ENCODE data around the gene DSG3. TPM values are rescaled to one million over a fixed set of nuclear protein-coding genes. Genes with fewer than 3 reads are reported as not detected.
"Not testable (repeated sequence)": the region's sequence is repeated elsewhere in the genome, so short reads cannot be mapped to it uniquely, and the experiment has no call there.

Gene DSG3
- total and polyA plus RNA-seq, 4 donors: under 0.01 TPM; not detected in 3

DNA sequence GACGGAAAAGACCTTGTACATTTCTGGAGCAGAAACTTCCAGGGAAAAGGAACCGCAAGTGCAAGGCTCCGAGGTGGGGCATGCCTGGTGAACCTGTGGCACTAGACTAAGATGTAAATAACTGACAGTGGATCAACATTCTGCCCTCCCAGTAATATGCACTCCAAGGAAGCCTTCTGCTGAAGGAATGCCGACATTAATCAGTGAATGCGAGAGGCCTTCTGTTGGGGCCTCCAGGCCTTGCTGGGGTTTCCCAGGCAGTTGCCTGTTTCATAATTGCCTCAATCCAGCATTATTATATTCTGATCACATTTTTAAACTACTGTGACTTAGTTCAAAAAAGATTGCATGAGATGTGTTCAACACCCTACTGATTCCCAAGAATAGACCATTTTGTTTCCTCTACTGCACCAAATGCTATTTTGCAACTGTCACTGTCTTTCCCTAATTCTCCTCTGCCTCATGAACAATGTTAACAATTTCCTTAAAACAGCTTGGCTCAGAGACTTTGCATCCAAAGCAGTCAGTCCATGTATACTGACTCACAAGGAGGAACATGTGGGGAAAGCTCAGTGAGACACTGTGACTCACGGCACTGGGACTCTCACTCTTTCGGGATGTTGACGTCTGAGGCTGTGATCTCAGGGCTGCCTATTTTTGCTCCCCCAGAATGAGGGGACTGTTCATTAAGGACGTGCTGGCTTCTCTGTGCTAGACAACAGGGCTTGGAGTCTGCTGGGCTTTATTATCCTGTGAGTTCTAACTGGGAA is 39.9 kb downstream of the DSG3 start:
- Histone ChIP-seq H3K36me3 (ENCODE audit: control insufficient read depth, insufficient read depth, low read length) (no peaks in the 10 kb centered on the region), H3K27me3 (ENCODE audit: control insufficient read depth, insufficient read depth, low read length) (no peaks in the 10 kb centered on the region), H3K4me3 (ENCODE audit: low read depth, low read length) (no peak overlapping the region), H3K4me1 (ENCODE audit: control insufficient read depth, insufficient read depth, low read length) (no peaks in the 10 kb centered on the region), H3K9me3 (ENCODE audit: control insufficient read depth, insufficient read depth, low read length) (no peaks in the 10 kb centered on the region), H3K27ac (ENCODE audit: low read depth, low read length) (no peak overlapping the region)
- 95% methylated on average over 7 of the region's 9 CpGs for WGBS (ENCODE audit: insufficient coverage)
- no peak for DNase-seq (ENCODE audit: low read depth in 4 of 6, low spot score in 6 of 6)

DNA sequence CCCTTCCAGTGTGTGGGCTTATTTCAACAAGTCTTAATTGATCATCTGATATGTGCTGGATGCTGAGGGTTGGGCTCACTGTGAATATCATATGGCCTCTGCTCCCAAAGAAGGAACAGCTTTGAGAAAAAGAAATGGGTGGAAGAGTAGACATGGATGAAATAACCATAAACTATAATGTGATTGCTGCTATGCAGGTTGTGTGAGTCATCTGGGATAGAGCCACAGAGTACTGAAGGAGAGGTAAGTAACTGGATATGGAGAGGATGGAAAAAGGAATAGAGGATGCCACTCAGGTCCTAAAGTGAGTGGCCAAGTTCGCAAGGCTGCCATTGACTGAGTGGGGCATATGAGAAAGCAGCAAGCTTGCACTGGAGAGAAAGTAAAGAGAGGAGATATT is 41.8 kb downstream of the DSG3 start:
- H3K27me3 ChIP-seq (ENCODE audit: control insufficient read depth, insufficient read depth, low read length): no peaks in the 10 kb centered on the region
- 100% methylated on average over 1 of the region's 1 CpG for WGBS (ENCODE audit: insufficient coverage)
- H3K4me3 ChIP-seq (ENCODE audit: low read depth, low read length): no peak overlapping the region
- no peaks in the 10 kb centered on the region for H3K9me3 ChIP-seq (ENCODE audit: control insufficient read depth, insufficient read depth, low read length)
- no peak for DNase-seq (ENCODE audit: low read depth in 4 of 6, low spot score in 6 of 6)
- H3K27ac ChIP-seq (ENCODE audit: low read depth, low read length): no peak overlapping the region
- no peaks in the 10 kb centered on the region for H3K4me1 ChIP-seq (ENCODE audit: control insufficient read depth, insufficient read depth, low read length)
- H3K36me3 ChIP-seq (ENCODE audit: control insufficient read depth, insufficient read depth, low read length): no peaks in the 10 kb centered on the region

DNA sequence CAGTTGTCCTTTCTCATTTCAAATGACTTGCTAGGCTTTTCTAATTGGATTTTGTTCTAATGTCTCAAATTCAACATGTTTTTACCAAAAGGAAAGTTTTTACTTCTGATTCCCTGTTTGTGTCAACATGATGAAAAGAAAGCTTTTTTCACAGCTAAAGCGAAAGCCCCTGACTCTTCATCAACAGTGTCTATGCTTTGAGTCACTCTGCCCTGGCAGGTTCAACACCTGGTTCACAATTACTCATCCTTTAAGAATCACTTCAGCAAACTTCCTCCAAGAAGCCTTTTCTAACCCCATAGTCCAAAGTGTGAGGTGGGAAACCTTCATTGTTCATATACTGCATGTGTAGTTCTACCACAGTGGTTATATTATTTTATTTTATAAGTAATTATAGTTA is 42.8 kb downstream of the DSG3 start:
- no peak for DNase-seq (ENCODE audit: low read depth in 4 of 6, low spot score in 6 of 6)
- WGBS (ENCODE audit: insufficient coverage): no CpG with 5 or more reads among the region's 1 CpG
- H3K27me3 ChIP-seq (ENCODE audit: control insufficient read depth, insufficient read depth, low read length): no peaks in the 10 kb centered on the region
- no peak overlapping the region for H3K4me3 ChIP-seq (ENCODE audit: low read depth, low read length)
- no peaks in the 10 kb centered on the region for H3K36me3 ChIP-seq (ENCODE audit: control insufficient read depth, insufficient read depth, low read length)
- H3K4me1 ChIP-seq (ENCODE audit: control insufficient read depth, insufficient read depth, low read length): no peaks in the 10 kb centered on the region
- no peak overlapping the region for H3K27ac ChIP-seq (ENCODE audit: low read depth, low read length)
- no peaks in the 10 kb centered on the region for H3K9me3 ChIP-seq (ENCODE audit: control insufficient read depth, insufficient read depth, low read length)

DNA sequence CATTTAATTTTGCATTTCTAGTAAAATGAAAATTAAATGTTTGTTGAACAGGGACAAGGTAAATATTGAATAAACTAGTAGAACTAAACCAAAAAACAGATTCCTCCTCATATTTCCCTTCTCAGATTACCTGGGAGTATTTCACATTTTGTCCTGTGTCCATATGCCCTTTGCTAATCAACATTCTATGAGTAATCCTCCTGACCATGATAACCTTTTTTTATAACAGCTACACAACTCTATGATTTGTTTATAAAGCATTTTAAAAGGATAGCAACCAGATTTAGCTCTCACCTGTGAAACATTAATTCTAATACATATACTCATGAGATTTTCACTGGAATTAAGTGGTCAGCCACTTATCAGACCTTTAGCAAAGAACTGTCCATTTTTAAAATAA is 43.3 kb downstream of the DSG3 start:
- DNase-seq (ENCODE audit: low read depth in 4 of 6, low spot score in 6 of 6): no peak
- H3K27me3 ChIP-seq (ENCODE audit: control insufficient read depth, insufficient read depth, low read length): no peaks in the 10 kb centered on the region
- H3K27ac ChIP-seq (ENCODE audit: low read depth, low read length): no peak overlapping the region
- no peak overlapping the region for H3K4me3 ChIP-seq (ENCODE audit: low read depth, low read length)
- no peaks in the 10 kb centered on the region for H3K9me3 ChIP-seq (ENCODE audit: control insufficient read depth, insufficient read depth, low read length)
- no peaks in the 10 kb centered on the region for H3K36me3 ChIP-seq (ENCODE audit: control insufficient read depth, insufficient read depth, low read length)
- H3K4me1 ChIP-seq (ENCODE audit: control insufficient read depth, insufficient read depth, low read length): no peaks in the 10 kb centered on the region

DNA sequence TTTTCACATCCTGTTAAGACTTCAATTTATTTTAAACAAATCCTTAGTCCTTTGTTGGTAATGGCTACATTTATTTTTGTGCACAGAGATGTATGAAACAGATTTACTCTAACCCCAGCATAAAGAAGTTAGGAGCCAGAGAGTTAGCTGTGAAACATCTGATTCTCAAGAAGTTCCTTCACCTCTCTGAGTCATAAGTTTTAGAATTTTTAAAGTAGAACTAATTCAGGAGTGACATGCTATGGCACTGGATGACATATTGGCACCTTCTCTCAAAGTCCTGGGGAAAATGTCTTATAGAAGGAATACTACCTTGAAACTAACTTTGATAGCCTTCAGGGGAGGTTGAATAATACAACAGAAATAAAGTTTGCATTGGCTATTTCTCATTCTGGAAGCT is 44.0 kb downstream of the DSG3 start:
- Histone ChIP-seq H3K27me3 (ENCODE audit: control insufficient read depth, insufficient read depth, low read length) (no peaks in the 10 kb centered on the region), H3K27ac (ENCODE audit: low read depth, low read length) (no peak overlapping the region), H3K4me3 (ENCODE audit: low read depth, low read length) (no peak overlapping the region), H3K36me3 (ENCODE audit: control insufficient read depth, insufficient read depth, low read length) (no peaks in the 10 kb centered on the region), H3K9me3 (ENCODE audit: control insufficient read depth, insufficient read depth, low read length) (no peaks in the 10 kb centered on the region), H3K4me1 (ENCODE audit: control insufficient read depth, insufficient read depth, low read length) (no peaks in the 10 kb centered on the region)
- DNase-seq (ENCODE audit: low read depth in 4 of 6, low spot score in 6 of 6): no peak

DNA sequence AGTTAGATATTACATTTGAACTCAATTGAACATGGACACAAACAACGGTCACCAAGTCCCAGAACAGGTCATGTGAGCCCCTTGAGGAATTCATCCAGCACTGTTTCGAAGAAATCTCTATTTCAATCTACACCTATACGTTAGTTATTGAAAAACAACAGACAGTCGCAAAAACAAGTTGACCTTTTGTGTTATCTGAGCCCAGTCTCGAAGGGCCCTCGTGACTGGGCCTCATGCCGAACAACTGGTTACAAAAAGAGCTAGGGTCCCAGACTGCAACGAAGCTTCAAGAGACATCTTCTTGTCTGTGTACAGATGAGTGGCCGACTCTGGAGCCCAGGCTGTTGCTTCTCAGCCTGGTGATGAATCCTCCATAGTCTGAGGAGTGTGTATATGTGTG is 45.1 kb downstream of the DSG3 start:
- Histone ChIP-seq H3K4me1 (ENCODE audit: control insufficient read depth, insufficient read depth, low read length) (peaks cover 4% of the 10 kb centered on the region), H3K27ac (ENCODE audit: low read depth, low read length) (no peak overlapping the region), H3K36me3 (ENCODE audit: control insufficient read depth, insufficient read depth, low read length) (no peaks in the 10 kb centered on the region), H3K27me3 (ENCODE audit: control insufficient read depth, insufficient read depth, low read length) (no peaks in the 10 kb centered on the region), H3K9me3 (ENCODE audit: control insufficient read depth, insufficient read depth, low read length) (no peaks in the 10 kb centered on the region), H3K4me3 (ENCODE audit: low read depth, low read length) (no peak overlapping the region)
- no peak for DNase-seq (ENCODE audit: low read depth in 4 of 6, low spot score in 6 of 6)
- WGBS (ENCODE audit: insufficient coverage): 85% methylated on average over 8 of the region's 9 CpGs

DNA sequence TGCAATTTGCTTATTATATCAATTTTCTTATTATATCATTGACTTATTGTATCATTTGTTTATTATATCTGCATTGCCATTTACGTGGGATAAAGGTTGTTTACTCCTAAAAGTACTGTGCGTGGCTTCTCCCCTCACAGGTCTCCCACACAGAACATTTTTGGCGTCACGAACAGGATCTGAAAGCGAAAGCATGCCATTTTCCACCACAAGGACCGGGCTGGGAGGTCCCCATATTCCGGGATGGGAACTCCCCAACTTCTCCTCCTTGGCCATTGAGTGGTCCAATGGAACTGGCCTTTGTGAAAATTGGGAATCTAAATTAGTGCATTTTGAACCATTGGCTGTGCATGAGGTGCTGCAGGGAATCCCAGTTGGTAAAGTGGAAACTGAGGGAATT is 45.6 kb downstream of the DSG3 start:
- peaks cover 1% of the 10 kb centered on the region for H3K27me3 ChIP-seq (ENCODE audit: control insufficient read depth, insufficient read depth, low read length)
- no peak overlapping the region for H3K27ac ChIP-seq (ENCODE audit: low read depth, low read length)
- DNase-seq (ENCODE audit: low read depth in 4 of 6, low spot score in 6 of 6): no peak
- H3K36me3 ChIP-seq (ENCODE audit: control insufficient read depth, insufficient read depth, low read length): no peaks in the 10 kb centered on the region
- peaks cover 7% of the 10 kb centered on the region for H3K4me1 ChIP-seq (ENCODE audit: control insufficient read depth, insufficient read depth, low read length)
- no peaks in the 10 kb centered on the region for H3K9me3 ChIP-seq (ENCODE audit: control insufficient read depth, insufficient read depth, low read length)
- H3K4me3 ChIP-seq (ENCODE audit: low read depth, low read length): no peak overlapping the region
- no CpG with 5 or more reads among the region's 7 CpGs for WGBS (ENCODE audit: insufficient coverage)

DNA sequence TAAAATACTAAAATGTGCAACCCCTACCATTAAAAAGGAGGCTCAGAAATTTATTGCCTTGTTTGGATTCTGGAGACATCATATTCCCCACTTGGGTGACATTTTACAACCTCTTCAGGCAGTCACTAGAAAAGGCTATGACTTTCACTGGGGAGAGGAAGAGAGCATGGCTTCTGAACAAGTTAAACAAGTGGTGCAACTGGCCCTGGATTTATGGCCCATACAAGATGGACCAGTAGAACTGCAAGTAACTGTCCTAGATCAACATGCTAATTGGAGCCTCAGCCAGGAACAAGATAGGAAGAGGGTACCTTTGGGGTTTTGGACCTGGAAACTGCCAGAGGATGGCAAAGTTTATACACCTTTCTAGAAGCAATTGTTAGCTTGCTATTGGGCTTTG is 46.4 kb downstream of the DSG3 start:
- Histone ChIP-seq H3K27me3 (ENCODE audit: control insufficient read depth, insufficient read depth, low read length) (peaks cover 6% of the 10 kb centered on the region), H3K27ac (ENCODE audit: low read depth, low read length) (no peak overlapping the region), H3K4me1 (ENCODE audit: control insufficient read depth, insufficient read depth, low read length) (peaks cover 11% of the 10 kb centered on the region), H3K4me3 (ENCODE audit: low read depth, low read length) (no peak overlapping the region), H3K36me3 (ENCODE audit: control insufficient read depth, insufficient read depth, low read length) (no peaks in the 10 kb centered on the region), H3K9me3 (ENCODE audit: control insufficient read depth, insufficient read depth, low read length) (no peaks in the 10 kb centered on the region)
- no peak for DNase-seq (ENCODE audit: low read depth in 4 of 6, low spot score in 6 of 6)

DNA sequence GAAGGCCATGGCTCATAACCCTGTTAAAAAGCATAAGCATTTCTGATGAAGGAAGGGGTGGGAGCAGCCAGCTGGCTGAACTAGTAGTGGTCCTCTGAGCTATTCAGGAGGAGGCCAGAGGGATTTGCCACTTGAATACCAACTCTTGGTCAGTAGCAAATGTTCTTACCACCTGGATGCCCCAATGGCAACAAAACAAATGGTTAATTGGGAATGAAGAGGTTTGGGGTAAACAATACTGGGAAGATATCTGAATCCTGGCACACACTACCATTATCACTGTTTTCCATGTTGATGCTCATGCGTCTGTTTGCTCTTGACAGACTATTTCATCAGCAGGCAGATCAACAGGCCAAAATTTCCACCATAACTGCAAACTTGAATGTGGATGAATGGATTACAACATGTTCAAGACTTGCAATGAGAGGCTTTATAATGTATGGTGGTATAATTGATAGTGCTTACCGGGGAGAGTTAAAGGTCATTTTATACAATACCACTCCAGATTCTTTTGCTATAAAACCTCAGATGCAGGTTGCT is 47.2 kb downstream of the DSG3 start:
- H3K4me3 ChIP-seq (ENCODE audit: low read depth, low read length); DNase-seq (ENCODE audit: low read depth in 4 of 6, low spot score in 6 of 6); H3K9me3 ChIP-seq (ENCODE audit: control insufficient read depth, insufficient read depth, low read length); H3K36me3 ChIP-seq (ENCODE audit: control insufficient read depth, insufficient read depth, low read length); H3K27ac ChIP-seq (ENCODE audit: low read depth, low read length): not testable (repeated sequence)
- Histone ChIP-seq H3K27me3 (ENCODE audit: control insufficient read depth, insufficient read depth, low read length) (peaks cover 11% of the 10 kb centered on the region), H3K4me1 (ENCODE audit: control insufficient read depth, insufficient read depth, low read length) (peaks cover 11% of the 10 kb centered on the region)
- no CpG with 5 or more reads among the region's 2 CpGs for WGBS (ENCODE audit: insufficient coverage)

DNA sequence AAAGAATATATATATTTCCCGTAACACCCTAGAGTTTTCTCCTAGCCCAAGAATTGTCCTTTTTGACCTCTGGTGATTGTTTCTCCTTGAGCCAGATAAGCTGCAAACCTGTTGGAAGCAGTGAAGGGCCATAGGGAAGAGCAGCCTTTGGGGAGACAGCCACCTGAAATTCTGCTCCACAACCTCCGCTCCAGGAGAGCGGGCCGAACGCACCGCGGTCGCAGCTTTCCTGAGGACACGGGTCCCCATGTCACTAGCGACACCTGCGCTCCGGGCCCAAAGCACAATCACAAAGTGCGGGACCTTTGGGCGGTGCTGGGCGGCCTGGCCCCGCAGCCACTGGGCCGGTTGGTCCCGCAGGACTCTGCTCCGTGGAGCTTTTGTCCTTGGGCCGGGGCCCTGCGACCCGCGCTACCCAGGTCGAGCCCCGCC is 49.9 kb downstream of the DSG3 start:
- Histone ChIP-seq H3K9me3 (ENCODE audit: control insufficient read depth, insufficient read depth, low read length) (no peaks in the 10 kb centered on the region), H3K4me3 (ENCODE audit: low read depth, low read length) (peak overlapping the region; percentile 71), H3K36me3 (ENCODE audit: control insufficient read depth, insufficient read depth, low read length) (no peaks in the 10 kb centered on the region), H3K4me1 (ENCODE audit: control insufficient read depth, insufficient read depth, low read length) (peaks cover 11% of the 10 kb centered on the region), H3K27me3 (ENCODE audit: control insufficient read depth, insufficient read depth, low read length) (peaks cover 11% of the 10 kb centered on the region), H3K27ac (ENCODE audit: low read depth, low read length) (no peak overlapping the region)
- peak in 1 of 6 donors; percentile 7 for DNase-seq (ENCODE audit: low read depth in 4 of 6, low spot score in 6 of 6)
- WGBS (ENCODE audit: insufficient coverage): 17% methylated on average over 17 of the region's 25 CpGs

Data from spinal cord (tissue), 10 donors.